HG02885 (cell line): Measurements from ENCODE around the gene CNTNAP2.

ENCODE experiments used
- ATAC-seq: cut with Tn5 transposase; IDR thresholded peaks from one replicate; pipeline ENCODE4 v1.9.1; 2021; ENCODE audit warnings: mild to moderate bottlenecking; ENCODE audit not compliant: unreplicated experiment, poor library complexity

The CNTNAP2 gene

GRCh38 chr7:146948703-146949102 is 832.1 kb downstream of the CNTNAP2 start:
- ATAC-seq, result no peak

- ATAC-seq, result no peak
These were observed 839.7 kb downstream of the CNTNAP2 start for GRCh38 chr7:146956321-146956720.

DNA sequence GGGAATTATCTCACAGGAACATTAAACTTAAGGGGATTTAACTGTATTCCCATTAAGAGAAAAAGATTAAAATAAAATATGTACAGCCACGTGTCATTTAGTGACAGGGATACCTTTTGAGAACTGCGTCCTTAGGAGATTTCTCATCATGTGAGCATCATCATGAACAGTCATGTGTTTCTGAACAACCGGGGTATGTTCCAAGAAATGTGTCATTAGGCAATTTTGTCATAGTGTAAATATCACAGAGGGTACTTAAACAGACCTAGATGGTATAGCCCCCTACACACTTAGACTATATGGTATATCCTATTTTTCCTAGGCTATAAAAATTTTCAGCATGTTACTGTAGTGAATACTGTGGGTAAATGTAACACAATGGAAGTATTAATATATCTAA is 840.3 kb downstream of the CNTNAP2 start:
- ATAC-seq, result no peak

GRCh38 chr7:146960773-146961391 is 844.3 kb downstream of the CNTNAP2 start:
- ATAC-seq, result no peak

DNA sequence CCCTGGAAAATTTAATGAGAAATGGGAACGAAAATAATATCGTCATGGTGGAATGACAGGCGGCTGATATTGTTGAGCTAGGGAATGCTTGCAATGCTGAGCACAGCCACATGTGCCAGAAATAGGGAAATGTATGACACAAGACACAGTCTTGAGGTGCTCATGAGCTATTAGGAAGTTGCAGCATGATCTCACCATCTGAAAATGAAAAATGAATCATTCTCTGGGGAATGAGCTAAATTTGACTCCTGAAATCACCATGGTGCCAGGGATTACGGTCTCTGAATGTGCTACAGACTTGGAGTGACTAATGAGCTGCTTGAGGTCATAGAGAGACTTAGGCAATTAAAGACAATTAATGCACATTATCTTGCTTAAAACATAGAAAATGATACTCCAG is 845.0 kb downstream of the CNTNAP2 start:
- ATAC-seq, result no peak

- ATAC-seq, result no peak
These were observed 849.7 kb downstream of the CNTNAP2 start for GRCh38 chr7:146966274-146966673.

DNA sequence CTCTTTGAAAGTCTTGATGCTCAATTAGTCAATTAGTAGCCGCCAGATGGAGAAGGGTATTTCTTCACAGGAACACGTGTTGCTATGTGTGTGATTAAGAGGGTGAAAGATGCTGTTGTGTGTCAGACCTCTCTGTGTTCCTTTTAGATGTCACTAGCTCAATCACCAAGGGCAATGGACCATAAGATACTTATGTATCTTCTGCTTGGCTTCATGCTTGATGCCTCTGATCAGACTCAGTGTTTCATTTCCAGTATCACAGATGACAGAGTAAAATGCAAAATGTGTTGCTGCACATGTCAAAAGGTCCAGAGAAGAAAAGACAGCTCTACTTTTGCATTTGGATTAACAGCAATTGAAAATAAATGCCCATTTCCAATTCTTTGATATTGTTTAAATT is 865.9 kb downstream of the CNTNAP2 start:
- no peak for ATAC-seq

DNA sequence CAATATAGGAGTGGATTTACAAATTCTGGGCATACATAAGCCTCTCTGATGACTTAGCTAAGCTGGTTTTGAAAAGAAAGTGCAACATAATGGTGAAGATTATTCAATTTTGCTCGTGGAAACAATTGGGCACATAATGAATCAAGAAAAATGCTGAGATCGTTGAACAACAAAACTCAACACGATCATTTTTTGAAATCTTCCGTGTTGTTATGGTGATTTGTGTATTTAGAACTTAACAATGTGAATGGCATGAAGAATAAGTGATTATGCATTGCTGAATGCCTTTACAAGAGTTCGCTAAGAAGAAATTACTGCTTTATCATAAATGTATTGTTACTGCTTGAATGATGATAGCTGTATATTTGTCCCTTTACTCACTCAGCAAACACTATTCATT is 875.0 kb downstream of the CNTNAP2 start:
- ATAC-seq, result no peak

DNA sequence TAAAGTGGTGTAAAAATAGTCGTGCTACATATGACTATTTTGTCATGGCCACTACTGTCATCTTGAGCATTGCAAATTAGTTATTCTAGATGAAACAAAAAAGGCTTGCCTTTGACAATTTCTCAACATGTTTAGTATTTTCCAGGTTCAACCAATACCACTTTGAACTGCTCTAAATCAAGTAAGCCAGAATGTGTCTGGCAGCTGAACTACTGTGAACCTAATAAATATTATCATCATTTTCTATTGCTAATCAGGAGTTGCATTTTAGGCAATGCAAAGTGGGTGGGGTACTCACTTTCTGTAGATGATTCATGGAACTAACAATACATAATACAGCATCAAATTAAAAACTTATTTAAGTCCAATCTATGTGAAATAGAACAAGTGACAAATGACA is 877.2 kb downstream of the CNTNAP2 start:
- no peak for ATAC-seq

- no peak for ATAC-seq
These were observed 891.9 kb downstream of the CNTNAP2 start for GRCh38 chr7:147008530-147008929.

GRCh38 chr7:147012666-147013065 is 896.1 kb downstream of the CNTNAP2 start:
- ATAC-seq, result no peak

- ATAC-seq, result no peak
These were observed 897.2 kb downstream of the CNTNAP2 start for GRCh38 chr7:147013825-147014224.

- ATAC-seq, result no peak
These were observed 897.8 kb downstream of the CNTNAP2 start for GRCh38 chr7:147014286-147014955.

DNA sequence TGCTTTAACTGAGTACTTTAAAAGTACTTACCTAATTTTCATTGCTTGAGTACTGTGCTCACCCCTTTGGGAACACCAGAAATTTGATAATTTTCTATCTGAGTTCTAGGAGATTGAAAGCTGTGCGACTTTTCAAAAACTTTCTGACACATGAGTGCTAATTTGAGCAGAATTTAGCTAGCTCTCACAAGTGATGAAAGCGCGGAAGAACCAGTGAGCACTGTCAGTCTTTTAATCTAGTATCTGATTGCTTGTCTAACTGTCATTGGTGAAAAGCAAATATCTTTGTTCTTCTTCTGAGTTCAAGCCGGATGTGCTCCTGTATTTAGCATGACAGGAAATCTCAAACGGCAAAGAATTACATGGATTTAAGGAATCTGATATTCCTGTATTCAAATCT is 899.4 kb downstream of the CNTNAP2 start:
- no peak for ATAC-seq

DNA sequence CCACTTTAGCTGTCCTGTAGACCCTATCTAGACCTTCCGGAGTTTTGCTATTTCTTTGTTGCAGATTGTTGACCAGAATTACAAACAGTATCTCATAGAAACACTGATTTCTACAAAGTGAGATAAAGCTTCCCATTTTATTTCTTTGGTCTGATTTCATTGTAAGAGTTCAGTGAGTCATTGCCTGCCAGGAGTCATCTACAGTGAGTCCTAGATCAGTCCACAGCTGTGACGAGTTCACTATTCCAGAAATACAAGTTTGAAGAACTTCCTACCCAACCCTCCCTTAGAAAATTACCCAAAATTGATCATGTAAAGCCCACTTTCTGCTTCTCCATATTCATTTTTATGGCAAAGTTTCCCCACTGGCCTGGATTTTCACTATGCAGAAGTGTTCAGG is 905.5 kb downstream of the CNTNAP2 start:
- no peak for ATAC-seq

DNA sequence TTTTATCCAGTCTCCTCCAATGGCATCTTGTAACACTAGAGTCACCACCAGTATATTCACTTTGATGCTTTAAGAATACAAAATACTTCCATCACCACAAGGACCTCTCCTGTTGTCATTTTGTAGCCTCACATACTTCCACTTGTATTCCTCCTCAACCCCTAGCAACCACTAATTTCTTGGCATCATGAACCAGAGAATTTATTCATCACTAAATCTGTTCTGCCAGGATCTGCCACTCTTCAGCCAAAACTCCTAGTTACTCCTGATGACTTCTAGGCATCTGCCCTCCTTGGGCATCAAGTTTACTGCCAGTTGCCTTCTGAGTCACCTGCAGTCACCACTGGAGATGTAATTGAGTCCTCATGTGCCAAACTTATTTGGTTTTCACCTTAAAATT is 906.8 kb downstream of the CNTNAP2 start:
- no peak for ATAC-seq

GRCh38 chr7:147029953-147030352 is 913.4 kb downstream of the CNTNAP2 start:
- no peak for ATAC-seq

DNA sequence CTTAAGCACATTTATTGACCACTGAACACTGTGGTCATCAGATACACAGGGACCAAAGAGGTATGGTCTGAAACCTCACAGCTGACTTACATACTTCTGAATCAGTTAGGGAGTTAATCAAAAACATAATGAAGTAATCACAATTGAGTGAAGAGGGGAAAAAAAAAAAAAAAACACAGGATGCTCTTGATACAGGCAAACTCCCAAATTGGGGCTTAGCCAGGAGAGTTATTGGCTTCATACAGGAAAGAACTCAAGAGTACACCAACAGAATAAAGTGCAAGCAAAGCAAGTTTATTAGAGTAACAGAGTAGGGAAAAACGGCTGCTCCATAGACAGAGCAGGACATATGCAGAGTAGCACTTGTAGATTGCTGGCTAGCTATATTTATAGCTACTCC is 917.0 kb downstream of the CNTNAP2 start:
- no peak for ATAC-seq

- ATAC-seq, result no peak
These were observed 924.8 kb downstream of the CNTNAP2 start for GRCh38 chr7:147041438-147041837.

- ATAC-seq, result no peak
These were observed 928.3 kb downstream of the CNTNAP2 start for GRCh38 chr7:147044941-147045340.

- ATAC-seq, result no peak
These were observed 931.1 kb downstream of the CNTNAP2 start for GRCh38 chr7:147047696-147048095.

GRCh38 chr7:147048864-147049263 is 932.3 kb downstream of the CNTNAP2 start:
- ATAC-seq, result no peak
